GM12865 (cell line): ENCODE results near the gene TXNDC2.

Experiments
- DNase-seq: peaks from one replicate; pipeline ENCODE4 v3.0.0; 2010; ENCODE audit warnings: low read depth
- H3K4me3 ChIP-seq: 2 replicates; pipeline ENCODE4 v1.5.1; 2011; ENCODE audit warnings: mild to moderate bottlenecking, low read depth, low read length, control low read depth
- TF ChIP-seq, protein P1 (sequence below): IDR thresholded peaks from 2 replicates; pipeline ENCODE4 v1.5.1; 2011; ENCODE audit warnings: low read length, control low read depth, low read depth, inconsistent platforms; ENCODE audit not compliant: insufficient read depth; ENCODE audit errors: missing control alignments

The TXNDC2 gene

DNA sequence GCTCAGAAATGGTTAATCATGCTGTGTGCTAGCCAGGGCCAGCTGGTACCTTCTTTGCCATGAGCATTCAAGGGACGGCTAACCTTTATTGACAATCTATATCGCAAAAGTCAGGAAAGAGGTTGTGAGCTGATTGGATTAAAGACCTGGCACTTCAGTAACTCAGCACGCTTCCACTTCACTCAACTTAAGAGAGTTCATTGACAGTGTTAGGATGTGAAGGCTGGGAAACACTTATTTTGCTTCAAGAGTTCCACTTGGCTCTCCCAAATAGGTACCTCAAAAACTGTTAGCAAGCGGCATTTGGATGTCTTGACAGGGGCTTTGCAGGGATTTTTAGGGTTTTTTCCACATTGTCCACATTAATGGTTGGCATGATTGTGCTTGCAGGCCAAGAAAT is 25.1 kb upstream of the TXNDC2 start:
- TF ChIP-seq, protein P1, sequence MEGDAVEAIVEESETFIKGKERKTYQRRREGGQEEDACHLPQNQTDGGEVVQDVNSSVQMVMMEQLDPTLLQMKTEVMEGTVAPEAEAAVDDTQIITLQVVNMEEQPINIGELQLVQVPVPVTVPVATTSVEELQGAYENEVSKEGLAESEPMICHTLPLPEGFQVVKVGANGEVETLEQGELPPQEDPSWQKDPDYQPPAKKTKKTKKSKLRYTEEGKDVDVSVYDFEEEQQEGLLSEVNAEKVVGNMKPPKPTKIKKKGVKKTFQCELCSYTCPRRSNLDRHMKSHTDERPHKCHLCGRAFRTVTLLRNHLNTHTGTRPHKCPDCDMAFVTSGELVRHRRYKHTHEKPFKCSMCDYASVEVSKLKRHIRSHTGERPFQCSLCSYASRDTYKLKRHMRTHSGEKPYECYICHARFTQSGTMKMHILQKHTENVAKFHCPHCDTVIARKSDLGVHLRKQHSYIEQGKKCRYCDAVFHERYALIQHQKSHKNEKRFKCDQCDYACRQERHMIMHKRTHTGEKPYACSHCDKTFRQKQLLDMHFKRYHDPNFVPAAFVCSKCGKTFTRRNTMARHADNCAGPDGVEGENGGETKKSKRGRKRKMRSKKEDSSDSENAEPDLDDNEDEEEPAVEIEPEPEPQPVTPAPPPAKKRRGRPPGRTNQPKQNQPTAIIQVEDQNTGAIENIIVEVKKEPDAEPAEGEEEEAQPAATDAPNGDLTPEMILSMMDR, result no peak
- no peak overlapping the region for H3K4me3 ChIP-seq
- no peak for DNase-seq

DNA sequence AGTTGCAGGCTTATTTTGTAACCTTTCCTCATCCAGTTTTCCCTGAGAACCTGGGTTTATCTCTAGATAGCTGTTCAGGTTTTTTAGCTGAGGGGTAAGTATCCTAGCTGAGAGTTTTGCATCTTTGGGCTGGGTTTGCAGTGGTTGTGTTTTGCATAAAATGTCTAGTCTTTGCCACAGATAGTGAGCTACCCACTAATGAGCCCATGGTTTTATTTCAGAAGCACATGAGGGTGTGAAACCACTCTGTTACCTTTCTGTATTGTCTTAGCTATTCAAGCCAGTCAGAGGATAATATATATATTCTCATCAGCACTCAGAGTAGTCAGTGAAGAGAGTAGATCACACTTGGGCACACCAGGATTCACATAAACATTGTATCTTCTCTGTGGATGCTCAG is 24.6 kb upstream of the TXNDC2 start:
- H3K4me3 ChIP-seq, result no peak overlapping the region
- TF ChIP-seq, protein P1, result no peak
- peak; percentile 67 for DNase-seq

DNA sequence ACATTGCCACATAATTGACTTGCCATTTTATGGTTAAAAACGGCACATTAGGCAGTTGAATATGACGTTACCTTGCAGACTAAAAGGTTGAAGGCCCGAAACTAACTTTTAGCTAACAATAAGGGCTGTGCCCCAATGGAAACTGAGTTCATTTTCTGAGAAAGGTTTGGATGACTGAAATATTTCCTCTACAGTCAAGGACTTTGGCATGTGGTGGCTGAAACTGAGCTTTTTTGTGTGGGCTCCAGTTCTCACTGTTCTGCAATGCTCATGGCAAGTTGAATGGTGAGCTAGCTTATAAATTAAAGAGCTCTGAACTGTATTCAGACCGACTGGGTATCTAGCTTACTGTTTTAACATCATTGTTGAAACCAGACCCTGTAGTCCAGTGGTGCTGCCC is 23.8 kb upstream of the TXNDC2 start:
- TF ChIP-seq, protein P1, result no peak
- no peak overlapping the region for H3K4me3 ChIP-seq
- peak; percentile 80 for DNase-seq

DNA sequence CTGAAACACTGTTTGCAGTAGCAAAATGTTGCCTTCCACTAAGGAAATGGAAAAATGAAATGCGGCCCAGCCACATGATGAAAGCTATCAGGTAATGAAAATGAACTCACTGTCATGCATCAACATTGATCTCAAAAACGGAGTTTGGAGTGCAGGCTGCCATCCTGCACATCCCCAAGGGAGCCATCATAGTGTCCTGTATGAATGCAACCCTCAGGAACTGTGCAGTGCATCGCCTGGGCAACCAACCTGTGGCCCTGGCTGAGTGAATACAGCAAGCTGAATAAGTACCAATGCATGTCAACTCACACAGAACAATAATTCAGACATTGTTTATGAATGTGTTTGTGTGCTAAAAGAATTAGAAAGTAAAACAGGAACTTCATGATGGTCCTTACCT is 23.1 kb upstream of the TXNDC2 start:
- H3K4me3 ChIP-seq, result no peak overlapping the region
- no peak for DNase-seq
- TF ChIP-seq, protein P1, result no peak

DNA sequence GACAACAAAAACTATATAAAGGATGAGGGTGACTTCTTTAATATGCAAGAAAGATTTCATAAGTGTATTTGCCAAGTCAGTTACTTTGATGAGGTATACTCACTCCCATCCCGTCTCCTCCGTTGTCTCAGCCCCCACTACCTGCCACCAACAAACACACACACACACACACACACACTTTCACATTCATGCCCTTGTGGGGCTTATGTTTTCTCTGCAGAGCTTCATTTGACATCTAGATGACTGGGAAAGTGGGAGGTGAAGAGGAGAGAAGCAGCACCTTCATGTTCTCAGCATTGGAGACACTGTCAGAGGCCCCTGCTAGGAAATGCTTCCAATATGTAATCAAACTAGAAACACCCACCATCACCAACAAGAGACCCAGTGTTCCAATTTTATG is 22.5 kb upstream of the TXNDC2 start:
- no peak for DNase-seq
- no peak overlapping the region for H3K4me3 ChIP-seq
- TF ChIP-seq, protein P1, result no peak

DNA sequence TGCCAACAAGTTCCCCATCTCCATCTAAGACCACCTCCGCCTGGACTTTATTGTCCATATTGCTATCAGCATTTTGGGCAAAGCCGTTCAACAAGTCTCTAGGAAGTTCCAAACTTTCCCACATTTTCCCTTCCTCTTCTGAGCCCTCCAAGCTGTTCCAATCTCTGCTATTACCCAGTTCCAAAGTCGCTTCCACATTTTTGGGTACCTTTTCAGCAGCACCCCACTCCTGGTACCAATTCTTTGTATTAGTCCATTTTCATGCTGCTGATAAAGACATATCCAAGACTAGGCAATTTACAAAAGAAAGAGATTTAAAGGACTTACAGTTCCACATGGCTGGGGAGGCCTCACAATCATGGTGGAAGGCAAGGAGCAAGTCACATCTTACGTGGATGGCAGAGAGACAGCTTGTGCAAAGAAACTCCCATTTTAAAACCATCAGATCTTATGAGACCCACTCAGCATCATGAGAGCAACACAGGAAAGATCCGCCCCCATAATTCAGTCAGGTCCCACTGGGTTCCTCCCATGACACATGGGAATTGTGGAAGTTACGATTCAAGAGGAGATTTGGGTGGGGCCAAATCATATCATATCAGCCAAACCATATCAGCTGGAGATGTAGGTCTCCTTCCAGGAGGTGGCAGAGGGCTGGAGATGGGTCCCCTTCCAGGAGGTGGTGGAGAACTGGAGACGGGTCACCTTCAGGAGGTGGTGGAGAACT is 19.8 kb upstream of the TXNDC2 start:
- TF ChIP-seq, protein P1, result no peak
- DNase-seq, result no peak
- no peak overlapping the region for H3K4me3 ChIP-seq

DNA sequence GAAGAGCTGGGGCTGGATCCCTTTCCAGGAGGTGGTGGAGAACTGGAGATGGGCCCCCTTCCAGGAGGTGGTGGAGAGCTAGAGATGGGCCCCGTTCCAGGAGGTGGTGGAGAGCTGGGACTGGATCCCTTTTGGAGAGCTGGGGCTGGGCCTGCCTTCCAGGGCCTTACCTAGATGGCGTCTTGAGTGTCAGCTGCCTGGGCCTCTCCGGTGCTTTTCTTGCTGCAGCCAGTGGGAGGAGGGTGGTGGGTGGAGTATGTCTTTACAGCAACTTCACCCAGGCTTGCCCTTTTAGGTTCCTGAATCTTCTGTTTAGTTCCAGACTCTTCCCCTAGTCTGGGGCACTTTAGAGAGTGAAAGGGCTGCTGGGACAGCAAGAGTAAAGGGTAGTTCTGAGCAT is 19.1 kb upstream of the TXNDC2 start:
- no peak for DNase-seq
- TF ChIP-seq, protein P1, result no peak
- H3K4me3 ChIP-seq, result no peak overlapping the region
